Cerebellar cortex (tissue), 1 donor: ENCODE data around the gene DYNC1LI1.
"Not testable (repeated sequence)": the region's sequence is repeated elsewhere in the genome, so short reads cannot be mapped to it uniquely, and the experiment has no call there.

ENCODE experiments used
- DNase-seq: peaks from one replicate; pipeline ENCODE4 v3.0.0-alpha.2; 2015; ENCODE audit warnings: low spot score

The DYNC1LI1 gene

DNA sequence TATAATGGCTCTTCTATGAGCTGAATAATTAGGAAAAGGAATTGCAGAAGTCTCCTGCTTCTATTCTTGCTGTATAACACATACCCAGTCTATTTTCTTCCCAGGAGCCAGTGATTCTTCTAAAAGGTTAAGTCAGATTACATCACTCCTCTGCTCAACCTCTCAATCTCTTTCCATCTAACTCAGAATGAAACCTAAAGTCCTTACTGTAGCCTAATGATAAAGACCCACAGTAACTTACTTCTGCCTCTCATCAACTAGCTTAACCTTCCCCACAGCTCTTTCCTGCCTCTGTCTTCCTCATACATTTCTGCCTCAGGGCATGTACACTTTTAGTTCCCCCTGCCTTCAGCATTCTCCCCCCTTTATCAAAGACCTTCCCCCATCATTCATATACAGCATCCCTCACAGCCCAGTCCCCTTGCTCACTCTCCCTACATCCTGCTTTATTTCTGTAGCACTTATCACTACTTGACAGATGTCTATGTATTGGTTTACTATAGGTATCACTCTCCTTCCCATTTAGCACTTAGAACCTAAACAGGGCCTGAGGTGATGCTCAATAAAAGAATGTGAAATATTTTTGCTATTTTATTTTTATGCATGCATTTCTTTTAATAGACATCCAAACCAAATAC lies 39.5 kb downstream of the DYNC1LI1 start:
- no peak for DNase-seq

DNA sequence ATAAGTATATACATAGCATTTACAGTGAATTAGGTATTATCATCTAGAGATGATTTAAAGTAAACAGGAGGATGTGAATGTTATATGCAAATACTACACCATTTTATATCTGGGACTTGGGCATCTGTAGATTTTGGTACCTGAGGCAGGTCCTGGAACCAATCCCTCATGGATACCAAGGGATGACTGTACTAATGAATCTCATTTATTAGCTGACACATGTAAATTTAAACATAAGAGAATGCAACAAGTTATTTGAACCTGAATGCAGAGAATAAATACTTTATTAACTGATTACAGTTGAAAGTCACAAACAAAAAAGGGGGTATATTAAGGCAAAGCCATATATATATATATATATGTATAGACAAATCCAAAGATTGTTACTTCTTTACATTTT lies 44.9 kb downstream of the DYNC1LI1 start:
- DNase-seq = no peak

DNA sequence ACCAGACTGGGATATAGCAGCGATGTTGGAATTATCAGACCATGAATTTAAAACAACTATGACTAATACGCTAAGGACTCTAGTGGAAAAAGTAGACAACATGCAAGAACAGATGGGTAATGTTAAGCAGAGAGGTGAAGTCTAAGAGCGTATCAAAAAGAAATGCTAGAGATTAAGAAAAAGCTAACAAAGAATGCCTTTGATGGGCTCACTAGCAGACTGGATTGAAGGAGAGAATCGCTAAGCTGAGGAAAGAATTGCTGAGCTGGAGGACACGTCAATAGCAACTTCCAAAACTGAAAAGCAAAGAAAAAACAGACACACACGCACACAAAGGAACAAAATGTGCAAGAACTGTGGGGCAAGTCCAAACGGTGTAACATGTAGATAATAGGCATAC lies 48.0 kb downstream of the DYNC1LI1 start:
- DNase-seq = no peak

DNA sequence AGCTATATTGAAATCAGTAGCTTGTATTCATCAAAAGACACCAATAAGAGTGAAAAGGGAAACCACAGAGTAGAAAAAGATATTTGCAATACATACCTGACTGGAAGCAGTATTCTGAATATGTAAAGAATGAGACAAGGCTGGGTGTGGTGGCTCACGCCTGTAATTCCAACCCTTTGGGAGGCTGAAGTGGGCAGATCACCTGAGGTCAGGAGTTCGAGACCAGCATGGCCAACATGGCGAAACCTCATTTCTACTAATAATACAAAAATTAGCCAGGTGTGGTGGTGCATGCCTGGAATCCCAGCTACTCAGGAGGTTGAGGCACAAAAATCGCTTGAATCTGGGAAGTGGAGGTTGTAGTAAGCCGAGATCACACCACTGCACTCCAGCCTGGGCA lies 51.7 kb downstream of the DYNC1LI1 start:
- DNase-seq = not testable (repeated sequence)

DNA sequence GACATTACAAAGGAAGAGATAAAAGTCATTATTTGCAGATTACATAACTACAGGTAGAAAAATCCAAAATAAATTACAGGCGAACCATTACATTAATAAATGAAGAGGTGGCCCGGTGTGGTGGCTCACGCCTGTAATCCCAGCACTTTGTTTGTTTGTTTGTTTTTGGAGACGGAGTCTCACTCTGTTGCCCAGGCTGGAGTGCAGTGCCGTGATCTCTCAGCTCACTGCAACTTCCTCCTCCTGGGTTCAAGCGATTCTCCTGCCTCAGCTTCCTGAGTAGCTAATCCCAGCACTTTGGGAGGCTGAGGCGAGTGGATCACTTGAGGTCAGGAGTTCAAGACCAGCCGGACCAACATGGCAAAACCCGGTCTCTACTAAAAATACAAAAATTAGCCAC lies 53.9 kb downstream of the DYNC1LI1 start:
- not testable (repeated sequence) for DNase-seq

DNA sequence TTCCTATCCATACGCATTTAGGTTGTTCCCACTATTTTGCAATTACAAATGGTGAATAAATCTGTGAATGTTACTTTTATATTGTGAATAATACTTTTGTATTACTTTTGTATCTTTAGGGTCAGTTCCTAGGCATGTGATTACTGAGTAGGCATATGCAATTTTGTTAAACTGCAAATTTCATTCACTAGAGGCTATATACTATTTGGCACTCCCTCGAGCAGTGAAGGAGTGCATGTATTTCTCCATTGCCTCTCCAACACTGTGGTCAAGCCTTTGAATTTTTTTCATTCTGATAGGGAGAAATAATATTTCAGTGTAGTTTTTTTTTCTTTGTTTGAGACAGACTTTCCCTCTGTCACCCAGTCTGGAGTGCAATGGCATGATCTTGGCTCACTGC lies 59.7 kb downstream of the DYNC1LI1 start:
- no peak for DNase-seq

DNA sequence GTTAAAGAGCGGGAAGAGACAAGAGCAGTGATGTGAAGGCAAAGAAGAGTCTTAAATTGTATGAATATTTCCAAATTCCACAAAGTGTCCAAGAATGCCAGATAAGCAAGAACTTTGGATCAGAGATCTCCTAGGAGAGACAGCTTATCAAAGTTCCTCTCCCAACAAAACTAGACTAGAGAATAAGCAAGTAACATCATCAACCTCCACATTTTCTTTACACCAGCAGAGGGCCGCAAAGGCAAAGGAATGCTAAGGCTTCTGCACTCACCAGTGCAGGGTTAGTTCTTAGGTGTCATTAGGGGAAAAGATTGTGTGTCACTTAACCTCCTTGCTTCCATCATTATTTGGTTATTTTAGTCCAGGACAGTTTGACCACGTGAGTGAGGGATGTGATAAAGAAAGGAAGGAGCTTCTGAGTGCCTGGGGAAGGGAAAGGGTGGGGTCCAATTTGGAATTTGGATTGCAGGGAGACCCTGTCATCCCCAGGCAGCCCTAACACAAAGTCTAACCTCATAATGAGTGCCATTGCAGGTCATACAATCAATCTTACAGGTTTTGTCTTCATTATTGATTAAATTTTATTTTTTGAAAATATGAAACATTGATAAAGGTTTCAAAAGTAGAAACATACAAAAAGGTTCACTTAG lies 60.5 kb downstream of the DYNC1LI1 start:
- peak; percentile 82 for DNase-seq

DNA sequence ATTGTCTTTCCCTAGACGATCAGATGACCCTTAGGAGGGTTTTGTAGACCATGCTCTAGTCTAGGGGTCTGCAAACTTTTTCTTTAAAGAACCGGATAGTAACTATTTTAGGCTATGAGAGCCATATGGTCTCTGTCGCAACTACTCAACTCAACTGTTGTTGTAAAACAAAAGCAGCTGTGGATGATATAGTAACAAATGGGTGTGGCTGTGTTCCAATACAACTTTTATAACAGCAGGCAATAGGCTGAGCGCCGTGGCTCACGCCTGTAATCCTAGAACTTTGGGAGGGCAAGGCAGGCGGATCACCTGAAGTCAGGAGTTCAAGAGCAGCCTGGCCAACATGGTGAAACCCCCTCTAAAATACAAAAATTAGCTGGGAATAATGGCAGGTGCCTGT lies 61.9 kb downstream of the DYNC1LI1 start:
- DNase-seq = no peak

DNA sequence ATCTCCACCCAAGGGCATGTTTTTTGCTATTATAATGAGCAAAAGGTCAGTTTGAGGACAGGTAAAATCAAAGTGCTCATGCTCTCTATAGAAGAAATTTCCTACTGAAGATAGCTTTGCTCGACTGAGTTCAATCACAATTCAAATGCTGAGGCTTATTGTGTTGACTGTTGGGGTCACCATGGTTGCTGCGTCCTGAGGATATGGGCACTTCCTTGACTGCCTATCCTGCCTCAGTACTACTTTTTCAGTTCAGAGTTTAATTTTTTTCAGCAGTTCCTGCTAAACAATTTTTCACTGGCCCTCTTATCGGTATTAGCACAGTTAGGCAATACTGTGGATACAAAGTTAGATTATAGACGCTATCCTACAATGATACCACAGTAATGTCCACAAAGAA lies 64.2 kb downstream of the DYNC1LI1 start:
- DNase-seq = no peak

DNA sequence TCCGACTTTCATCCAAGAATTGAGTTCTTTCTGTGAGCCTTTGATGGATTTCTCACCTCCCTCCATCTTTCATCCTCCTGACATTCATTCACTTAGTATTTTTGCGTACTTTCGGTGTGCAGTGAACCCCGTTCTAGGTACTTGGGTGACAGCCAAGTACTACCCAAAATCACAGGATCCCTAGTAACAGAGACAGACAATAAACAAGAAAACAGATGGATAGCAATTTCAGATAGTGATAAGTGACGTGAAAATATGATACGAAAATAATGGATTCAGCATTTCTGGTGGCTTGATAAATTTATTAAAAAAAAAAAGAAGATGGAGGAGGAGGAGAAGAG lies 67.7 kb downstream of the DYNC1LI1 start:
- DNase-seq = no peak

DNA sequence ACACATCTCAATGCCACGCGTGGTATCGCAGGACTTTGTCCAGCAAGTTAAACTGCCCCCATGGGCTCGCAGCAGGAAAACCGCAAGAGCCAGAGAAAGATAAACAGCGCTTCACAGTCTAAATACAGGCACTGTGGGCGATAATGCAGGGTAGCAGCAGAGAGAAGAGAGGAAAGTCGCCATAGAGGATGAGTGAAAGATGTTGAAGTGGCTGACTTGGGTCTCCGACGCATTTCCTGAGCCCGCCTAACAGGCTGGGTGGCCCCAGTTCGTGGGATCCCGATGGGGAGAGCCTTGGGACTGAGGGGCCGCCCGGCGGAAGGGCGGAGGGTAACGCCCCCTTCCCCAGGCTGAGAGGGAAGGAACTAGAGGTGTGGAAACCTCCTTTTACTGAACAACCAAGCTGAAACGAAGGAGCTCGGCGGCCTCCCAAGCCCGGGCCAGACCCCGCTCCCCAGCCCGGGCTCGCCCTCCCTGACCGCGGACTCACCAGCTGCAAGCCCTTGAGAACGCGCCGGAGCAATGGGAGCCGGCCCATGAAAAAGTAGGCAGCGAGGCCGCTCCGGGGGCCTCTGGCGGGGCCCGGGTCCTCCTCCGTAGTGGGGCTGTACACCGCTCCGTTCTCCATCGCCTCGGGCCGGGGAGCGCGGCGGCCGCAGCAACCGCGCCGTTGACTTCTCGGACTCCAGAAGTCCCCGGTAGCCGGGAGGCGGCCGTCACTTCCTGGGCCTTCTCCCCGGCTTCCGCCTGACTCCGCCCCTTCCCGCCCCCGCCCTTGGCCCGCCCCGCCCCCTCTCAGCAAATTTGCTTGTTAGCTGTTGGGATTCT lies 68.3 kb downstream of the DYNC1LI1 start, which contains the start of gene CMTM6:
CMTM6 (minus strand) TSS at position 735 of the 828 bp plus-strand sequence; CDS start at position 628, 107 bp downstream.
- peak; percentile 84 for DNase-seq

DNA sequence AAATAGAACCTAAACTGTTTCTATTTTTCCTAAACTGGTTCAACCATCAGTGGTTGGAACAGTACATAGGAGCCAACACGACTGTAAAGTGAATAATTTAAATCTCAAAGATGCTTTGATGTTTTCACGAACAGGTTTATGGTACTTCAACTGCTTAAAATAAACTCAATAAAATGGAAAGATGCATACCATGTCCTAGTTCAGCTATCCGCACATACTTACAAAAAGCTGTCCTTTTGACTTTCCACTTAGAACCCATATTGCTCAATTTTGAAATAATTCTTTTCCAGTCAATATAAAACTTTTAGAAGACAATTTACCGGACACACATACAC lies 68.9 kb downstream of the DYNC1LI1 start:
- no peak for DNase-seq

DNA sequence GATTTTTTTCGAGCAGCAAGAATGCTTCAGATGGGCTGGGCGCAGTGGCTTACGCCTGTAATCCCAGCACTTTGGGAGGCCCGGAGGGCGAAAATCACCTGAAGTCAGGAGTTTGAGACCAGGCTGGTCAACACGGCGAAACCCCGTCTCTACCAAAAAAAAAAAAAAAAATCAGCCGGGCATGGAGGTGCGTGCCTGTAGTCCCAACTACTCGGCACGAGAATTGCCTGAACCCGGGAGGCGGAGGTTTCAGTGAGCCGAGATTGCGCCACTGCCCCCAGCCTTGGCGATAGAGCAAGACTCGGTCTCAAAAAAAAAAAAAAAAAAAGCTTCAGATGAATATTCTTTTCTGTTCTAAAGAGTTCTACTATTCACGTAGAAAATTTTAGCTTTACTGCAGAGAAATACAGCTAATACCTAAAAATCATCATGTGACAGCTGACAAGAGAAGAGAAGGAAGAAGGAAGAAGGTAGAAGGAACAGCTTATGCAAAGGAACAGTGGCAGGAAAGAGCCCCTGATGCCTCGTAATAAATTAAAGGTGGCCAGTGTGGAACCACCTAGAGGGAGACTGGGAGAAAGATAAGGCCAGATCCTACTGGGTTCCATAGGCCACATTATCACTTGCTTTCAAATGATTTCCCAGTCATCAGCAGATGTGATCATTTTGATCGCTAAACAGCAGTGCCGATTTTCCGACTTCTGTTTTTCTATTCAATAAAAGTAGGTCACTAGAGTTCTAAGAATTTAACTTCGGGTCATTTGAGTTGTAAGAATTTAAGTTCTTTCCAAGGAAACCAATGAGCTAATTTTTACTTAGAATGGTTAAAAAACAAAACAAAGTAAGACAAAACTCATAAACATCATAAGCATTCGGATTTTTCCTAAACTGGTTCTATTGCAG lies 69.5 kb downstream of the DYNC1LI1 start:
- peak; percentile 17 for DNase-seq

DNA sequence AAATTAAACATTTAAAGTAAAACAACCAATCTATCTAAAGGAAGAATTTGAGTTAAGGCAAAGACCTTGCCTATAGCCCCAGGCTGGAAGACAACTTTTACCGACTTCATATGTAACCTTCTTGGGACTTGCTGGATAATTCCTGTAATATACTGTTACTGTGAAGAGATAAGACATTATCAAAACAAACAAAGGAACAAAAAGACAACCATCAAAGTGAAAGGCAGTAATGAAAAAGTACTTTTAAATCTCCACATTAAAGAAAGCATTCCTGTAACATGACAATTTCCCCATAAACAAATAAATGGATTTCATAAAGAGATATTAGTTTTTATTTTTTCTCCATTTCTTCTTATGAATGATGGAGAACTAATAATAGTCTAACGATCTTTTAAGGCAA lies 70.4 kb downstream of the DYNC1LI1 start:
- DNase-seq = no peak

DNA sequence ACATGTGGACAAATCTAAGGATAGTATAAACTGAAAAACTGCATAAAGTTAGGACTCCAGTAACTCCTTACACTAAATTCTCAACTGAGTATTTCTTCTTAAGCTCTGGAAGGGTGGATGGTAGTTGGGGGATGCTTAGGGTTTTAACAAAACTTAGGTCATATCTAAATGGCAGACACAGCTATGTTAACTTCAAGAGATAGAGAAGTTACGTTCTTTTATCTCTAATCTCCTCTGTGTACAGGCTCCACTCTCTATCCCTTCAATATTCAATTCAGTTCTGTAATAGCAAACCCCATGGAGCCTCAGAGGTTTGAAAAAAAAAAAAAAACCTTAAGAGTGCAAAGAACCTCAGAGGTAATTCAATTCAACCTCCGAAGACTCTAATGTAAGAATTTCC lies 71.1 kb downstream of the DYNC1LI1 start:
- DNase-seq = no peak

DNA sequence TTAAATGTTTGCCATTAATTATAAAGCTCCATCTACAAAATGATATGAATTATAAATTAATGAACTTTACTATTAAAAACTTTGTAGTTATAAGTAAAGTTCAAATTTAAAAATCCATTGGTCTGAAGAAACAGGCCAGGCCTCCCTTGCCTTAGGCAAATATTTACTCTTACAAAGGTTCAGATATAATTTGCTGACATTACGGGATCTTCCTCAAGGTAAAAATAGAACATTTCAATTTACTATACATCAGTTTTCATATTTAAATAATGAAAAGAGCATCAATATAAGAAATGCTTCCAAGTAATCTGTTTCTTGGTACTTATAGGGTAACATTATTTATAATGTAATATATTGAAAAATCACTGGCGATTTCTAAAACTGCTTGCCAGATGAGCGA lies 71.7 kb downstream of the DYNC1LI1 start:
- DNase-seq = no peak

DNA sequence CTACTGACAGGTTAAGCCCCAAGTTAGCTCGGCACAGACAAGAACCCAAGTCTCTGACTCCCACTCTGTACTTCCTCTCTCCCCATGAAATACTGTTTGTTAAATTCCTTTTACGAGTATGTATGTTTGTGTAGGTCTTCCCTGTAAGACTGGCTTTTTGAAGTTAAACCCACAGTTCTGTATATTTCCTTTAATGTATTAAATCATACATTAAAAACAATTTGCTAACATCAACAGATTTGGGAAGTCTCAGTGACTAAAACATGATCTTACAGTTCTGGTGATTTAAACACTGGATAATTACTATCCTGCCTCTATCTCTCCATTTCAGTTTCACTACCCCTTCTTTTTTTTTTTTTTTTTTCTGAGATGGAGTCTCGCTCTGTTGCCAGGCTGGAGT lies 72.4 kb downstream of the DYNC1LI1 start:
- DNase-seq = no peak

DNA sequence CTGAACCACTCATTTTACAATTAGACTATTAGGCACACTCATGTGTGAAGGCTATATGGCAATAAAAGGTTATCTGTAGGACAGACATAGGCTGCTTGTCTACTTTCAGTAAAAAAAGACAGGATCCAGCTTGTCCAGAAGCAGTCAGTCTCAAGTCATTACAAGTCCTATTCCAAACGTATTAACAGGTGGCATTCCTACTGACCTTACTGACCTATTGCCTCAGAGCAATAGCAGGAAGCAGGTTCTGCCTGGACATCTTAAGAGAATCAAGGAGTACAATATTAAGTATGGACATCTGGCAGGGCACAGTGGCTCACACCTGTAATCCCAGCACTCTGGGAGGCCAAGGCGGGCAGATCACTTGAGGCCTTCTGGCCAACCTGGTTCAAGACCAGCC lies 75.0 kb downstream of the DYNC1LI1 start:
- DNase-seq = no peak

DNA sequence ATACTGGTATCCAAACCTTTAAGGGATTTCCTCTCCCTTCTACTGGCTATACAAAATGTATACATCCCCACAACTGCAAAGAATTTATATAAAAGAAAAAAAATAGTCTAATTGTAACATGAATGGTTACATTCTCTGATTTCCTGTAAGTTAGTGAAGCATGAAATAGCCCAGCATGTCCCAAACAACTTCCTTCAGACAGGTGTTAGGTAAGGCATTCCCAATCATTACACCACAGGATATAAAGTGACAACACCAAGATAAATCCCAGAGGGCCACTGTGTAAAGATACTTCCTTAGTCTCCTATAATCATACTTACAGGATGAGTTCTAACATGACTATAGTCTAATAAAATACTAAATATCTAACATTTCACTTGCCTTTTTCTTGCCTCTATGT lies 75.6 kb downstream of the DYNC1LI1 start:
- DNase-seq = no peak

DNA sequence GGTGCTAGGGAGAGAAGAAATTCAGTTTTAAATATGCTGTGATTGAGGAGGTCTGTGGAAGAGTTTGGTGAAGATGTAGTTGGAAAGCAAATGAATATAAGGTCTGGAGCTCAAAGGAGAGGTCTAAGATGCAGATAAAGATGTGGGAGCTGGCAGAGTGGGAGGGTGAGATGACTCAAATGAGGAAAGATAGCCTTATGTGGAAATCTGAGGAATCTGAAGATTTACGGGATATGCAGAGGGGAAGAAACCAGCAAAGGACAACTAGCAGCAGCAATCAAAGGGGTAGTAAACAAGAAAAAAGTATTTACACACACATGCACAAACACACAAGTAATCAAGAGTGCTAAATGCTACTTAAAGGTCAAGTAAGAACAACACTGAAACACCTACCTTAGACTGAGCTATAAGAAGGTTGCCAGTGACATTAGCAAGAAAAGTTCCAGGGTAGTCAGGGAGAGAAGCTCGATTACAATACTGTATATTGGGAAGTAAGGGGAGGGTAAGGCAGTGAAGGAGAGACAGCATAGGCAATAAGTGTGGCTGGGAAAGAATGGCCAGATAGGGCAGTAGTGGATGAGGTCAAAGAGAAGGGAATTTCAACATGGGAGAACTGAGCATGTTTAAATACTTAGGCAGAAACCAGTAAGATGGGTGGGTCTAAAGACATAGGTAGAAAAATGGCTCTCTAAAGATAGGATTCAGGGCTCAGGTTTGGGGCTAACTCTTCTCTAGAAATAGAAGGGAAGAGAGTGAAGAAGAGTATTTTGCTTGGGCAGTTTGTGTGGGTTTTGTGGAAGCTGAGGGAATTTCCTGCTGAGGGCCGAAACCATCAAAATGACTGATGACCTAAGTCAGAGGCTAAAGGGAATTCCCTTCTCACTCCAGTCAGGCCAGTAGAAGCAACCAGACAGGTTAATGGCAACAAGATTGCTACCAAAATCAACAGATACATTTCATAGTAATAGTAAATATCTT lies 76.9 kb downstream of the DYNC1LI1 start:
- no peak for DNase-seq
